ENCODE data around the gene CTSE. TPM values are rescaled to one million over a fixed set of nuclear protein-coding genes. Genes with fewer than 3 reads are reported as not detected.

The CTSE gene
- total RNA-seq, 1 donor from 2014 or later: not detected

DNA sequence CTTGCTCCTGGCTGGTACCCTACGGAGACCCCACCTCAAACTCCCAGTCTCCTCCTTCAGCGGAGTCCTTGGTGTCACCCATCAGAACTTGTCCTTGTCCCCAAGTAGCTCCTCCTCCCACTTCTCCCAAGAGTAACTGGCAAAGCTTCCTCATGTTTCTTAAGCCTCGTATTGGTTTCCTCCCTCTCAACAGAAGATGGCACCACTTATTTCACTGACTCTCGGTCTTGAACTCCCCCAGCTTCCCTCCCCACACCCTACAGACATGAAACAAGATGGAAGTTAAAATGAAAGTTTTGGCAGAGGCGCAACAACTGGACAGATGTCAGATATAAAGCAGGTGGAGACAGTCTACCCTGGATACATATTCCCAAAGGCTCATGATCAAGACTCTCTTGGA, 33.9 kb downstream of the CTSE start:
- intact Hi-C loops (cut with micrococcal nuclease): no loop called here
- CTCF ChIA-PET: no interaction called here
- Mint-ChIP-seq H3K27ac (no peak overlapping the region), H3K27me3 (peaks cover 6% of the 10 kb centered on the region), H3K9me3 (no peaks in the 10 kb centered on the region), H3K4me3 (no peak overlapping the region), H3K36me3 (ENCODE audit: low read depth) (no peaks in the 10 kb centered on the region), H3K4me1 (no peaks in the 10 kb centered on the region)
- DNase-seq (no peak), ATAC-seq (ENCODE audit: low read depth) (no peak)
- POLR2A ChIA-PET: no interaction called here
- TF ChIP-seq, protein P1, sequence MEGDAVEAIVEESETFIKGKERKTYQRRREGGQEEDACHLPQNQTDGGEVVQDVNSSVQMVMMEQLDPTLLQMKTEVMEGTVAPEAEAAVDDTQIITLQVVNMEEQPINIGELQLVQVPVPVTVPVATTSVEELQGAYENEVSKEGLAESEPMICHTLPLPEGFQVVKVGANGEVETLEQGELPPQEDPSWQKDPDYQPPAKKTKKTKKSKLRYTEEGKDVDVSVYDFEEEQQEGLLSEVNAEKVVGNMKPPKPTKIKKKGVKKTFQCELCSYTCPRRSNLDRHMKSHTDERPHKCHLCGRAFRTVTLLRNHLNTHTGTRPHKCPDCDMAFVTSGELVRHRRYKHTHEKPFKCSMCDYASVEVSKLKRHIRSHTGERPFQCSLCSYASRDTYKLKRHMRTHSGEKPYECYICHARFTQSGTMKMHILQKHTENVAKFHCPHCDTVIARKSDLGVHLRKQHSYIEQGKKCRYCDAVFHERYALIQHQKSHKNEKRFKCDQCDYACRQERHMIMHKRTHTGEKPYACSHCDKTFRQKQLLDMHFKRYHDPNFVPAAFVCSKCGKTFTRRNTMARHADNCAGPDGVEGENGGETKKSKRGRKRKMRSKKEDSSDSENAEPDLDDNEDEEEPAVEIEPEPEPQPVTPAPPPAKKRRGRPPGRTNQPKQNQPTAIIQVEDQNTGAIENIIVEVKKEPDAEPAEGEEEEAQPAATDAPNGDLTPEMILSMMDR (IDR thresholded peaks at IDR 0.05): no peak

DNA sequence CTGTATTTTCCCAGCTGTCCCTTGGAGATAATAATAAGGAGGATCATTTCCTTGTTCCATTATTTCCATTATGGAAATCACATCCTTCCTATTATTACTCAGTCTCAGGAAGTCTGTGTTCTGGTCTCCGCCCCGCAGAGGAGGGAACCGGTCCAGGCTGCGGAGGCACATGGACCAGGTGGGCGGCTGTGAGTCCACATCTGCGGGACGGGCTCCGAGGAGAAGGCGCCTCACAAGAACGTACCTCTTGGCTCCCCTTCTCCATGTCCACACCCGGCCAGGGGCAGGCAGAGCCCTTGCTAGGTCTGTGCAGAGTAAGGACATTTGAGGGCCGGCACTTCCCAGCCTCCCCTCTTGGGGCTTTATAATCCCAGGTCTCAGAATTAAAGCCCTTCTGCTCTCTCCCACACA, 35.1 kb downstream of the CTSE start:
- Mint-ChIP-seq H3K36me3 (ENCODE audit: low read depth) (no peaks in the 10 kb centered on the region), H3K27ac (no peak overlapping the region), H3K4me3 (no peak overlapping the region), H3K9me3 (no peaks in the 10 kb centered on the region), H3K4me1 (peaks cover 2% of the 10 kb centered on the region), H3K27me3 (peaks cover 6% of the 10 kb centered on the region)
- POLR2A ChIA-PET: no interaction called here
- TF ChIP-seq, protein P1 (IDR thresholded peaks at IDR 0.05): no peak
- ATAC-seq (ENCODE audit: low read depth): no peak
- intact Hi-C loops (cut with micrococcal nuclease): no loop called here
- no peak for DNase-seq
- CTCF ChIA-PET: no interaction called here

- ChIA-PET POLR2A (interaction anchor here (0.6 kb wide), 1 partner anchor 559 kb away, joined by 19 read pairs; no protein-coding TSS in a partner anchor), CTCF (interaction anchor here (2.7 to 6.7 kb wide), 3 partner anchors 10 to 118 kb away, joined by 22 to 154 read pairs (median 60); no protein-coding TSS in a partner anchor)
- Mint-ChIP-seq H3K9me3 (no peaks in the 10 kb centered on the region), H3K36me3 (ENCODE audit: low read depth) (no peaks in the 10 kb centered on the region), H3K4me1 (peaks cover 2% of the 10 kb centered on the region), H3K4me3 (no peak overlapping the region), H3K27ac (no peak overlapping the region), H3K27me3 (peaks cover 6% of the 10 kb centered on the region)
- no peak for DNase-seq
- TF ChIP-seq, protein P1 (IDR thresholded peaks at IDR 0.05): no peak
- no peak for ATAC-seq (ENCODE audit: low read depth)
- intact Hi-C loops (cut with micrococcal nuclease): no loop called here
Measured at GRCh38 chr1:205986861-205987260, 36.8 kb downstream of the CTSE start.

DNA sequence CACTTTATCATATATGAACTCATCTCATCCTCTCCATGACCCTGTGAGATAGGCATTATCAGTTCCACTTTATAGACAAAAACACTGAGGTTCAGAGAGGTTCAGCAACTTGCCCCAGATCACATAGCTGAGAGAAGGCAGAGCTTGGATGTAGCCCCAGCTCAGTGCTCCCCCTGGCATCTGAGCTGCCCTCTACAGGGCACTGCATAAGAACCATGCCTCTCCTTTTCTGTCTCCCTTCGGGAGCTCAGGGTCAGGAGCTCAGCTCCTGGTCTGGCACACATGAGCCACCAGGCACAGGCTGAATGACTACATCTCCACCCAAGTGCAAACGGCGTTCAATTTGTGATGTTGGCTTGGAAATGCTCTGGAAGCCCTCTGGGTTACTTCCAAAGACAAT, 37.4 kb downstream of the CTSE start:
- H3K9me3 Mint-ChIP-seq: no peaks in the 10 kb centered on the region
- CTCF ChIA-PET: interaction anchor here (0.6 to 6.7 kb wide), 9 partner anchors 9 to 459 kb away, joined by 3 to 154 read pairs (median 3); partner anchors contain the start of gene AVPR1B
- no peaks in the 10 kb centered on the region for H3K36me3 Mint-ChIP-seq (ENCODE audit: low read depth)
- POLR2A ChIA-PET: no interaction called here
- DNase-seq (no peak), ATAC-seq (ENCODE audit: low read depth) (no peak)
- intact Hi-C loops (cut with micrococcal nuclease): no loop called here
- TF ChIP-seq, protein P1 (IDR thresholded peaks at IDR 0.05): no peak
- no peak overlapping the region for H3K4me3 Mint-ChIP-seq
- H3K27ac Mint-ChIP-seq: no peak overlapping the region
- H3K4me1 Mint-ChIP-seq: peaks cover 2% of the 10 kb centered on the region
- peaks cover 6% of the 10 kb centered on the region for H3K27me3 Mint-ChIP-seq

DNA sequence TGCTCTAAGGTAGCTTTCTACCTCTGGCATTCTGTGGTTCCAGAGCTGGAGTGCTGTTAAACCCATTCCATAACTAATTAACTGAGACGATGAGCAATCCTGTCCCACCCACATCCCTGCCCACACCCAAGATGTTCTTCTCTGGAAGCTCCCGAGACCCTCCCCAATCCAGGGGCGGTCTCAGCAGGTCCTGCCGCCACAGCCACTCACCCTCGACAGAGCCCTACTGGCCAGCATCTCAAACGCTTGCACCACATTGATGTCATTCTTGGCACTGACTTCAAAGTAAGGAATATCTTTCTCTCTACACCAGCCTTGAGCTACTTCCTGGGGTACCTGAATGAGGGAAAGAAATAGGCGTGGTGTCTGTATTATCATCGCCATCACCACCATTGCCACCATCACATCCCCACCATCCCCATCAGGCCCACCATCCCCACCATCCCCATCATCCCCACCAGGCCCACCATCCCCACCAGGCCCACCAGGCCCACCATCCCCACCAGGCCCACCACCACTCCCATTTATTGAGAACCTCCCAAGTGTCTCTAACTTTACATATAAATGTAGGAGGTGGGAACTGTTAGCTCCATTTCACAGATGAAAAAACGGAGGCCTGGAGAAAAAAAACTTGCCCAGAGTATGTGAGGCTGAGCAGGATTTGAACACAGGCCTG, 38.2 kb downstream of the CTSE start:
- TF ChIP-seq, protein P1 (IDR thresholded peaks at IDR 0.05): no peak
- Mint-ChIP-seq H3K4me3 (no peak overlapping the region), H3K27me3 (peaks cover 6% of the 10 kb centered on the region), H3K27ac (no peak overlapping the region), H3K9me3 (no peaks in the 10 kb centered on the region), H3K36me3 (ENCODE audit: low read depth) (no peaks in the 10 kb centered on the region), H3K4me1 (peaks cover 2% of the 10 kb centered on the region)
- ATAC-seq (ENCODE audit: low read depth) (no peak), DNase-seq (no peak)
- ChIA-PET POLR2A (no interaction called here), CTCF (interaction anchor here (0.7 to 6.7 kb wide), 10 partner anchors 8 to 460 kb away, joined by 3 to 154 read pairs (median 3); partner anchors contain the start of gene AVPR1B)
- intact Hi-C loops (cut with micrococcal nuclease): no loop called here
